ENCODE data around the gene CEACAM21.

CEACAM21 gene

GRCh38 chr19:41542622-41543021 is 33.3 kb upstream of the CEACAM21 start:
- Mint-ChIP-seq H3K4me3 (peak overlapping the region; percentile 48), H3K36me3 (peaks cover 5% of the 10 kb centered on the region), H3K4me1 (peaks cover 39% of the 10 kb centered on the region), H3K9me3 (no peaks in the 10 kb centered on the region), H3K27me3 (no peaks in the 10 kb centered on the region), H3K27ac (no peak overlapping the region)
- peak in 1 of 2 donors; percentile 8 for DNase-seq (ENCODE audit: low spot score in 2 of 2)
- ATAC-seq (ENCODE audit: low read depth) = no peak

GRCh38 chr19:41543582-41543981 is 32.4 kb upstream of the CEACAM21 start:
- Mint-ChIP-seq H3K4me3 (no peak overlapping the region), H3K36me3 (peaks cover 5% of the 10 kb centered on the region), H3K4me1 (peaks cover 38% of the 10 kb centered on the region), H3K27me3 (no peaks in the 10 kb centered on the region), H3K27ac (no peak overlapping the region), H3K9me3 (no peaks in the 10 kb centered on the region)
- DNase-seq (ENCODE audit: low spot score in 2 of 2) (no peak), ATAC-seq (ENCODE audit: low read depth) (no peak)

GRCh38 chr19:41545547-41545946 is 30.4 kb upstream of the CEACAM21 start:
- Mint-ChIP-seq H3K9me3 (no peaks in the 10 kb centered on the region), H3K36me3 (peaks cover 2% of the 10 kb centered on the region), H3K27me3 (no peaks in the 10 kb centered on the region), H3K4me1 (peaks cover 43% of the 10 kb centered on the region), H3K27ac (peak overlapping the region; percentile 87), H3K4me3 (peak overlapping the region; percentile 89)
- ATAC-seq (ENCODE audit: low read depth) (no peak), DNase-seq (ENCODE audit: low spot score in 2 of 2) (no peak)

GRCh38 chr19:41546386-41546789 is 29.6 kb upstream of the CEACAM21 start:
- Mint-ChIP-seq H3K36me3 (peaks cover 7% of the 10 kb centered on the region), H3K27ac (peak overlapping the region; percentile 87), H3K4me1 (peaks cover 46% of the 10 kb centered on the region), H3K9me3 (no peaks in the 10 kb centered on the region), H3K4me3 (peak overlapping the region; percentile 89), H3K27me3 (no peaks in the 10 kb centered on the region)
- DNase-seq (ENCODE audit: low spot score in 2 of 2) (peak in 1 of 2 donors; percentile 44), ATAC-seq (ENCODE audit: low read depth) (peak; percentile 70)

- H3K27ac Mint-ChIP-seq = peak overlapping the region; percentile 87
- H3K9me3 Mint-ChIP-seq = no peaks in the 10 kb centered on the region
- DNase-seq (ENCODE audit: low spot score in 2 of 2) = no peak
- peaks cover 9% of the 10 kb centered on the region for H3K36me3 Mint-ChIP-seq
- peak overlapping the region; percentile 89 for H3K4me3 Mint-ChIP-seq
- H3K4me1 Mint-ChIP-seq = peaks cover 49% of the 10 kb centered on the region
- H3K27me3 Mint-ChIP-seq = no peaks in the 10 kb centered on the region
- ATAC-seq (ENCODE audit: low read depth) = no peak
These were observed 29.0 kb upstream of the CEACAM21 start for GRCh38 chr19:41546961-41547360.

GRCh38 chr19:41547569-41547968 is 28.4 kb upstream of the CEACAM21 start:
- Mint-ChIP-seq H3K27me3 (no peaks in the 10 kb centered on the region), H3K4me1 (peaks cover 47% of the 10 kb centered on the region), H3K4me3 (peak overlapping the region; percentile 18), H3K27ac (no peak overlapping the region), H3K9me3 (no peaks in the 10 kb centered on the region), H3K36me3 (peaks cover 10% of the 10 kb centered on the region)
- DNase-seq (ENCODE audit: low spot score in 2 of 2) (no peak), ATAC-seq (ENCODE audit: low read depth) (no peak)

- DNase-seq (ENCODE audit: low spot score in 2 of 2) (no peak), ATAC-seq (ENCODE audit: low read depth) (no peak)
- Mint-ChIP-seq H3K36me3 (peaks cover 12% of the 10 kb centered on the region), H3K27ac (no peak overlapping the region), H3K27me3 (no peaks in the 10 kb centered on the region), H3K4me1 (peaks cover 50% of the 10 kb centered on the region), H3K4me3 (no peak overlapping the region), H3K9me3 (no peaks in the 10 kb centered on the region)
These were observed 27.9 kb upstream of the CEACAM21 start for GRCh38 chr19:41548047-41548446.

GRCh38 chr19:41548954-41549688 is 26.8 kb upstream of the CEACAM21 start:
- DNase-seq (ENCODE audit: low spot score in 2 of 2) (peak in 1 of 2 donors; percentile 52), ATAC-seq (ENCODE audit: low read depth) (peak; percentile 64)
- Mint-ChIP-seq H3K27ac (peak overlapping the region; percentile 91), H3K36me3 (peaks cover 15% of the 10 kb centered on the region), H3K4me1 (peaks cover 47% of the 10 kb centered on the region), H3K9me3 (no peaks in the 10 kb centered on the region), H3K4me3 (peak overlapping the region; percentile 97), H3K27me3 (no peaks in the 10 kb centered on the region)

GRCh38 chr19:41549884-41550283 is 26.1 kb upstream of the CEACAM21 start:
- no peak for DNase-seq (ENCODE audit: low spot score in 2 of 2)
- H3K27ac Mint-ChIP-seq = peak overlapping the region; percentile 91
- H3K4me1 Mint-ChIP-seq = peaks cover 46% of the 10 kb centered on the region
- H3K27me3 Mint-ChIP-seq = no peaks in the 10 kb centered on the region
- no peak for ATAC-seq (ENCODE audit: low read depth)
- H3K36me3 Mint-ChIP-seq = peaks cover 18% of the 10 kb centered on the region
- peak overlapping the region; percentile 97 for H3K4me3 Mint-ChIP-seq
- H3K9me3 Mint-ChIP-seq = no peaks in the 10 kb centered on the region

GRCh38 chr19:41551212-41551610 is 24.8 kb upstream of the CEACAM21 start:
- DNase-seq (ENCODE audit: low spot score in 2 of 2) (no peak), ATAC-seq (ENCODE audit: low read depth) (no peak)
- H3K27ac Mint-ChIP-seq = peak overlapping the region; percentile 91
- H3K9me3 Mint-ChIP-seq = no peaks in the 10 kb centered on the region
- peak overlapping the region; percentile 97 for H3K4me3 Mint-ChIP-seq
- no peaks in the 10 kb centered on the region for H3K27me3 Mint-ChIP-seq
- peaks cover 25% of the 10 kb centered on the region for H3K36me3 Mint-ChIP-seq
- peaks cover 44% of the 10 kb centered on the region for H3K4me1 Mint-ChIP-seq

- H3K4me1 Mint-ChIP-seq = peaks cover 39% of the 10 kb centered on the region
- H3K27ac Mint-ChIP-seq = peak overlapping the region; percentile 91
- H3K9me3 Mint-ChIP-seq = no peaks in the 10 kb centered on the region
- no peaks in the 10 kb centered on the region for H3K27me3 Mint-ChIP-seq
- H3K4me3 Mint-ChIP-seq = peak overlapping the region; percentile 97
- ATAC-seq (ENCODE audit: low read depth) (no peak), DNase-seq (ENCODE audit: low spot score in 2 of 2) (no peak)
- peaks cover 25% of the 10 kb centered on the region for H3K36me3 Mint-ChIP-seq
These were observed 24.3 kb upstream of the CEACAM21 start for GRCh38 chr19:41551711-41552110.

- ATAC-seq (ENCODE audit: low read depth) (peak; percentile 63), DNase-seq (ENCODE audit: low spot score in 2 of 2) (peak in 1 of 2 donors; percentile 19)
- no peaks in the 10 kb centered on the region for H3K9me3 Mint-ChIP-seq
- peaks cover 39% of the 10 kb centered on the region for H3K4me1 Mint-ChIP-seq
- no peaks in the 10 kb centered on the region for H3K27me3 Mint-ChIP-seq
- H3K4me3 Mint-ChIP-seq = peak overlapping the region; percentile 97
- H3K36me3 Mint-ChIP-seq = peaks cover 29% of the 10 kb centered on the region
- peak overlapping the region; percentile 91 for H3K27ac Mint-ChIP-seq
These were observed 23.4 kb upstream of the CEACAM21 start for GRCh38 chr19:41552558-41552957.

- peak overlapping the region; percentile 29 for H3K4me3 Mint-ChIP-seq
- peak in 1 of 2 donors; percentile 4 for DNase-seq (ENCODE audit: low spot score in 2 of 2)
- peak overlapping the region; percentile 73 for H3K27ac Mint-ChIP-seq
- ATAC-seq (ENCODE audit: low read depth) = no peak
- no peaks in the 10 kb centered on the region for H3K9me3 Mint-ChIP-seq
- H3K36me3 Mint-ChIP-seq = peaks cover 29% of the 10 kb centered on the region
- peaks cover 34% of the 10 kb centered on the region for H3K4me1 Mint-ChIP-seq
- no peaks in the 10 kb centered on the region for H3K27me3 Mint-ChIP-seq
These were observed 22.2 kb upstream of the CEACAM21 start for GRCh38 chr19:41553804-41554203.

- Mint-ChIP-seq H3K27me3 (no peaks in the 10 kb centered on the region), H3K4me1 (peaks cover 38% of the 10 kb centered on the region), H3K9me3 (no peaks in the 10 kb centered on the region), H3K36me3 (peaks cover 32% of the 10 kb centered on the region), H3K4me3 (peak overlapping the region; percentile 64), H3K27ac (peak overlapping the region; percentile 73)
- ATAC-seq (ENCODE audit: low read depth) = peak; percentile 34
- peak in 1 of 2 donors; percentile 4 for DNase-seq (ENCODE audit: low spot score in 2 of 2)
These were observed 21.1 kb upstream of the CEACAM21 start for GRCh38 chr19:41554907-41555306.

- H3K36me3 Mint-ChIP-seq = peaks cover 33% of the 10 kb centered on the region
- H3K27ac Mint-ChIP-seq = peak overlapping the region; percentile 73
- DNase-seq (ENCODE audit: low spot score in 2 of 2) = peak in 1 of 2 donors; percentile 5
- ATAC-seq (ENCODE audit: low read depth) = no peak
- no peaks in the 10 kb centered on the region for H3K27me3 Mint-ChIP-seq
- peak overlapping the region; percentile 63 for H3K4me3 Mint-ChIP-seq
- peaks cover 41% of the 10 kb centered on the region for H3K4me1 Mint-ChIP-seq
- no peaks in the 10 kb centered on the region for H3K9me3 Mint-ChIP-seq
These were observed 20.2 kb upstream of the CEACAM21 start for GRCh38 chr19:41555748-41556147.

All from memory B cell (primary cell).